ENCODE measurements around the gene ZNF836.
"Not testable (repeated sequence)": the region's sequence is repeated elsewhere in the genome, so short reads cannot be mapped to it uniquely, and the experiment has no call there.

Gene ZNF836

DNA sequence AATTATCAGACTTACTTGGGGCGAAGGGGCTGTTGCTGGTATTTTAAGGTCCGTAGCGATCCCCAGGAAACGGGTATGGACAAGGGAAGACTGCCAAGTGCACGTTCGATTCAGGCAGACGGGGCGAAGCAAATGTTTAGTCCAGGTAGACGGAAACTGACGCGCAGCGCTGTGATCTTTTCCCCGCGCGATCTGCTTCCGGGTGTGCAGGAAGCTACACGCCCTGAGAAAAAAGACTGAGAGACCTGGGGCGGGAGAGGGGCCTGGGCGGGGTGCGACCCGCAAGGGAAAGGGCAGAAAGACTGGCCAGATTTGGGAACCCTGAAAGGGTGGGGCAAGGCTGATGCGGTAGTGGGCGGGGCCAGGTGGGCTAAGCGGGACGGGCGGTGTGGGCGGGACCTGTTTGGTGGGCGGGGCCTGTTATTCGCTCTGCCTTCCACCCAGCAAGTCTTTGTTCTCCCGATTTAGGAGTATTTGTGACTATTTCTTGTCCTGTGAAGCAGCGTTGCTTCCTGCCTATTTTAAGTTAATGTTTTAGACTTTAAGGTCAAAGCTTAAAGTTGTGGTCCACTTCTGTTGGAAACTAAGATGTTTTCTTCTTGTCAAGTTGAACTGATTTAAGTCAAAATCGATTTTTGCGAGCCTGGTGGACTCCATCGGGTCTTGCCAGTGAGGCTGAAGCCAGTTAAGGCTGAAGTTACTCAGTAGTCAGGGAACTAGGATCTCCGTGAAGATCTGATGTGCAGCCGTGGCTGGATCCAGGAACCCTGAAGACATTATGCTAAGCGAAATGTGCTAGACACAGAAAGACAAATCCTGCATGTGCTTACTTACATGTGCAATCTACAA lies at the start of gene ZNF836:
Gene ZNF836 (minus strand): TSS at position 301 of the 849 bp plus-strand sequence. CDS start 3,549 bp downstream, outside the sequence.
- in situ Hi-C loops (cut with MboI; ENCODE audit: low sequenced_read_pairs) = no loop called here

DNA sequence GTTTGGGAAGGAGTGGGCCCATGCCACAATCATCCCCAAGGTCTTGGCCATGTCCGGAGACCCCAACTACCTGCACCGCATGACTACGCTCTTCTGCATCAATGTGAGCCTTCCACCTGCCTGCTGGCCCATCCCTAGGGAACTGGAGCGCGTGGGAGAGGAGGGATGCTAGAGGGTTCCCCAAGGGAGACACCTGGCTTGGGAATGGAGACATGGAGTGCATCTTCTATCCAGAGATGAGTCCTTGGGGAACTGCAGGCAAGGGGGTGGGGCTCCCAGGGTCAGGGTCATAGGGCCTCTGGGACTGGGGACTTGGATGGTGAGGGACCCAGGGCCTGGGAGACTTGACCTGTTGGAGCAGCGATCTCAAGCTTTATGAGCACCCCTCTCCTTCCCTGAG lies 49.6 kb upstream of the ZNF836 start:
- in situ Hi-C loops (cut with MboI; ENCODE audit: low sequenced_read_pairs) = no loop called here

DNA sequence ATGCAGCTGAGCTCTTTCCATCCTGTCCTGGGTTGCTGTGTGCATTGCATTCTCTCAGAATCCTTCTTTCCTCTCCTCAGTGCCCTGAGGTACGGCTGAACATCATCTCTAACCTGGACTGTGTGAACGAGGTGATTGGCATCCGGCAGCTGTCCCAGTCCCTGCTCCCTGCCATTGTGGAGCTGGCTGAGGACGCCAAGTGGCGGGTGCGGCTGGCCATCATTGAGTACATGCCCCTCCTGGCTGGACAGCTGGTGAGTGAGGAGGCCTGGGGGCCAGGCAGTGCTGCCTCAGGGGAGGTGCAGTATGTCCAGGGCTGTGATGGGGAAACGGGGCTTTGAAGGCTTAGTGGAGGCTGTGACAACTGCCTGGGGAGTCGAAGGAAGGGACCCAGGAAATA lies 48.2 kb upstream of the ZNF836 start:
- in situ Hi-C loops (cut with MboI; ENCODE audit: low sequenced_read_pairs) = no loop called here

DNA sequence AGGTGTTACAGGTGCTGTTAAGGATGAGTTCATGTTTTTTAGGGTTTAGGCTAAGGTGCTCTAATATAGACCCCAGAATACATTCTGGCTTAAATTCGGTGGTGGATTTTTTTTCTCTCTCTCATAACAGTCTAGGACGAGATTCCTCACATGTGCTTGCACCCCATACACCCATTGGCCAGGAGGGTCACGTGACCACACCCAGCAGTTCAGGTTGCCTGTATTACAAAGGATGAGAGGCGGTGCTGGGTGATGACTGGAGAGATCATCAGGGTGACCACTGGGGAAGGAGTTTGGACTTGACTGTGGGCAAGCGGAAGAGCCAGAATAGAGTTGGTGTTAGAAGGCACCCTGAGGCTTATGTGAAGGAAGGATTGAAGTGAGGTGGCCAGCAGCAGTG lies 46.2 kb upstream of the ZNF836 start:
- in situ Hi-C loops (cut with MboI; ENCODE audit: low sequenced_read_pairs) = no loop called here

DNA sequence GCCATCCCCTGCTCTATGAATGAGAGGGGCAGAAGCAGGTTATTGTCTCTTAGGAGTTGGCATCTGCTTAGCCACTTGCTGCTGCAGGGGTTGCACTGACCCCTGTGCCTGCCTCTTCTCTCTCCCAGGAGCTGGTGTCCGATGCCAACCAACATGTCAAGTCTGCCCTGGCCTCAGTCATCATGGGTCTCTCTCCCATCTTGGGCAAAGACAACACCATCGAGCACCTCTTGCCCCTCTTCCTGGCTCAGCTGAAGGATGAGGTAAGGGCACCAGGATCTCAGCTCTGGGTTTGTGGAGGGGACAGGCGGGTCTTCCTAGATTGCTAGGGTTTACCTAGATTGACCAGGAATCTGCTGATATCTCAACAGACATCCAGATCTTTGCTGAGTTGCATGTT lies 45.0 kb upstream of the ZNF836 start:
- in situ Hi-C loops (cut with MboI; ENCODE audit: low sequenced_read_pairs) = no loop called here

DNA sequence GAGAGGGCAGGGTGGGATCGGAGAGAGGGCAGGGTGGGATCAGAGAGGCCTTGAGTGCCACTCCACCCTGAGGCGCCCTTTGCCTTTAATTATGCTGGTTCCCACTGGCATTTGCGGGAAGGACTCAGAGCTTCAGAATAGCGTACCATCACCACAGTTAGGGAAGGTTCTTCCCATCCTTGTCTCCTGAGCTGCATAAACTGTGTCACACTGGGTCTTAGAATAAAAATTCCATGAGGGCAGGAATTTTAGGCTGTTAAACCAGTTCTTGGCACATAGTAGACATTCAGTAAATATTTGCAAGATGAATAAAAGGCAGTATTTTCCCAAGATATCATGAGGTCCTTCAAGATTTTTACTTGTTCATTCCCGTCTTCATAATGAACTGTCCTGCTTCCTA lies 42.8 kb upstream of the ZNF836 start:
- in situ Hi-C loops (cut with MboI; ENCODE audit: low sequenced_read_pairs) = no loop called here

DNA sequence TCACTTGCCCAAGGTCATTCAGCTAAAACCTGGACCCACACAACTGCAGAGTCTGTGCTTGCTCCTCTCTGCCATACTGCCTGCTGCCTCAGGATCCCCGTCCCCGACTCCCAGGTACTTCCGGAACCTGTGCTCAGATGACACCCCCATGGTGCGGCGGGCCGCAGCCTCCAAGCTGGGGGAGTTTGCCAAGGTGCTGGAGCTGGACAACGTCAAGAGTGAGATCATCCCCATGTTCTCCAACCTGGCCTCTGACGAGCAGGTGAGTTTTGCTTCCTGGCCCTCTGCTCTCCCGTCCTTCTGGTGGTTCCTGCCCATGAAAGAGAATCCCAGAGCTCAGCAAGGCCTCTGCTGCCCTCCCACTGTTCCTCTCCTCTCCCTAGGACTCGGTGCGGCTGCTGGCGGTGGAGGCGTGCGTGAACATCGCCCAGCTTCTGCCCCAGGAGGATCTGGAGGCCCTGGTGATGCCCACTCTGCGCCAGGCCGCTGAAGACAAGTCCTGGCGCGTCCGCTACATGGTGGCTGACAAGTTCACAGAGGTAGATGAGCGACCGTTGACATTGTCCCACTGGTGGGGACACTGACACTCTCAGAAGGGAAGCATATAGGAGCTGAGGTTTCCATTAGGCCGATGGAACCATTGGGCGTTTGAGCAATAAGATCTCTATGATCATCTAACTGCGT lies 41.3 kb upstream of the ZNF836 start:
- in situ Hi-C loops (cut with MboI; ENCODE audit: low sequenced_read_pairs) = no loop called here

DNA sequence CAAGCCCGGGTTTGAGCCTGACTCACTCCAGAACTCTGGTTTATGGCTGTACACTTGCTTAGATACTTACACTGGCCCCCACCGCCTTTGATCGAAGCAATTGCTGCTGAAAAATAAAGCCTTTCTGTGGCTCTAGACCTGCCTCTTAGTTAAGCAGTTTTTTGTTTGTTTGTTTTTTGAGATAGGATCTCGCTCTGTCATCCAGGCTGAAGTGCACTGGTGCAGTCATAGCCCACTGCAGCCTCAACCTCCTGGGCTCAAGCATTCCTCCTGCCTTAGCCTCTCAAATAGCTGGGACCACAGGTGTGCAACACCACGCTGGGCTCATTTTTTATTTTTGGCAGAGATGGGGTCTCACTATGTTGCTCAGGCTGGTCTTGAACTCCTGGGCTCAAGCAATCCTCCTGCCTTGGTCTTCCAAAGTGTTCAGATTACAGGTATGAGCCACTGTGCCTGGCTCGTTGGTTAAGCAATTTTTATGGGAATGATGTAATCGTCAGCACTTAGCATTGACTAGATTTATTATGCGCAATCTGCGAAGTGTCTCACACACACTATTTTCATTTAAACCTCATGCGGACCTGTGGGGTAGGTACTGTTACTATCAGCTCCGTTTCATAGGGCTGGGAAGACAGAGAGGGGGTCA lies 40.6 kb upstream of the ZNF836 start:
- in situ Hi-C loops (cut with MboI; ENCODE audit: low sequenced_read_pairs) = no loop called here

DNA sequence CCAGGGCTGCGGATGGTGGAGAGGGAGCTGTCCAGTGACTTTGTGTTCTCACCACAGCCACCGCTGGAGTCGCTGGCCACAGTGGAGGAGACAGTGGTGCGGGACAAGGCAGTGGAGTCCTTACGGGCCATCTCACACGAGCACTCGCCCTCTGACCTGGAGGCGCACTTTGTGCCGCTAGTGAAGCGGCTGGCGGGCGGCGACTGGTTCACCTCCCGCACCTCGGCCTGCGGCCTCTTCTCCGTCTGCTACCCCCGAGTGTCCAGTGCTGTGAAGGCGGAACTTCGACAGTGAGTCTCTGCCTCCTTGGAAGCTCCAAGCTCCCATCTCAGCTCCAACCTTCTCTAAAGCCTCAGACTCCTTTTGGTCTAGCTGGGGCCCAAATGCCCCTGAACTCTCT lies 39.8 kb upstream of the ZNF836 start:
- in situ Hi-C loops (cut with MboI; ENCODE audit: low sequenced_read_pairs) = no loop called here

DNA sequence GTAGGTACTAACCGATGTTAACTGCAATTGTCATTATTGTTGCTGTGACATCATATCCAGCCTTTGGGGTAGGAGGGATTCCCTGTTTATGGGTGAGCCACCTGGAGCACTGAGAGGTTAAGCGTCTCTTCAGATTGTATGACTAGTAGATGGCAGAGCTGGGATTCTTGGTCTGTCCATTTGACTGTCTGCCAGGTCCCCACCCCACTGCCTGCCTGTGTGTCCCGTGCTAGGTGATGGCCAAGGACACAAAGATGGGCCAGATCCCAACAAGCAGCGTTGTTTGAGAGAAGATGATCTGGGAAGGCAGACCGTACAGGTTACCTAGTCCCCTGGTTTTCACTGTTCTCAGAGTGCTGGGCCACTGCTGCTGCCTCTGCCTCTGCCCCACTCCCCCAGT lies 35.1 kb upstream of the ZNF836 start:
- in situ Hi-C loops (cut with MboI; ENCODE audit: low sequenced_read_pairs) = no loop called here

DNA sequence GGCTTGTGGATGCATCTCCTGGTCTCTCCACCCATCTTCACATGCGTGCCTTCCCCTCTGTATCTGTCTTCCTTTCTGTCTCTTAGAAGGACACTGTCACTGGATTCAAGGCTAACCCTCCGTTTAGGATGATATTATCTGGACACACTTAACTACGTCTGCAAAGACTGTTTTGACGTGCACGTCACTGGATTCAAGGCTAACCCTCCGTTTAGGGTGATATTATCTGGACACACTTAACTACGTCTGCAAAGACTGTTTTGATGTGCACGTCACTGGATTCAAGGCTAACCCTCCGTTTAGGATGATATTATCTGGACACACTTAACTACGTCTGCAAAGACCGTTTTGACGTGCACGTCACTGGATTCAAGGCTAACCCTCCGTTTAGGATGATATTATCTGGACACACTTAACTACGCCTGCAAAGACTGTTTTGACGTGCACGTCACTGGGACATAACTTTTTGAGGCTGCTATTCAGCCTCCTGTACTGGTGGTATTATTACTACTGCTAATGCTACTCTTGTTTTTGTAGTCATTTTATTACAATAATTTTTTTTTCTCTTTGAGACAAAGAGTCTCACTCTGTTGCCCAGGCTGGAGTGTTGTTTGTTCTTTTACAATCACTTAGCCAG lies 29.5 kb upstream of the ZNF836 start:
- in situ Hi-C loops (cut with MboI; ENCODE audit: low sequenced_read_pairs) = not testable (repeated sequence)

DNA sequence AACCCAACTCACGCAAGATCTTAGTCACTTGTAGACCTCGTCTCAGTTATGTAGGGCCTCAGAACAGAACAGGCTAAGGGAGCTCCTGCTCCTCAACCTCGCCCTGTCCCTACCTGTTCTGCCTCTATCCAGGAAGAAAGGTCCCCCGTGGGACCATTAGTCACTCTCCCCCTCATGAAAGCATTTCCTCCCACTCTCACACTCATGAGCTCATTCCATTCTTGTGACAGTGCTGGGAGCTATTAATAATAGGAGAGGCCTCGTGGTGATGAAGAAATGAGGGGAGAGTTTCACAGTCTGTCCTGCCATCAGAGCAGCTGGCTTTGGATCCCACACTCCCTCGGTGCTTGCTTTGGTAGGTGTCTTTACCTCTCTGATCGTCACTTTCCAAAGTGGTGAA lies 28.6 kb upstream of the ZNF836 start:
- in situ Hi-C loops (cut with MboI; ENCODE audit: low sequenced_read_pairs) = no loop called here

DNA sequence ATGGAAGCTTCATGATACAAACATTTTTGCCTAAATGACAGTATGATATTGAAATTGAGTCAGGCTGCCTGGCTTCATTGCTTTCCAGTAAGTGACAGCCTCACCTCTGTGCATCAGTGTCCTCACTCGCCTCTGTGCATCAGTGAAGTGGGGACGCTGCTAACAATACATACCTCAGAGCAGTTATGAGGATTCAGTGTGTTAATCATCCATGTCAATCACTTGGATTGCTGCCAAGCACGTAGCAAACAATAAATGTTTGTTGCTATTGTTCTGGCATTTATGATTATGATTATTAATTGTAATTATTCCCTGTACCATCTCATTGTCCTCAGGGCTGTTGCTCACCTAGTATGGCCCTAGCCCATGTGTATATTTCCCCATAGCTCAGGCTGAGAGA lies 27.3 kb upstream of the ZNF836 start:
- in situ Hi-C loops (cut with MboI; ENCODE audit: low sequenced_read_pairs) = no loop called here

DNA sequence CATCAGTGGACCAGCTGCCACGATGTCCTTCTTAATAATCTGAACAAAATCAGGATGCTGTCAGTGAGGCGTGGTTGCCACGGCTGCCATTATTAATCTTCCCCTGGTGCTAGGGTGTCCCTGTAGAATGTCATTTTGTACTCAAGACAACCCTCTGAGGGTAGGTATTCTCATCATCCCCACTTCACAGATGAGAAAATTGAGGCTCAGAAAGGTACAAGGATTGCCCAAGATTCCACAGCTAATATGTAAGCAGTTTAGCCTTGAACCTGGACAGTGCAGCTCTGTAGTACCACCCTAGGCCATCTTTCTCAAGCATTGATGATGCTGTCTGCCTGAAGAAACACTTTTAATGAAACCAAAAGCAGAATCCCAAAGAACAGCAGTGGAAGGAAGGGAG lies 26.5 kb upstream of the ZNF836 start:
- in situ Hi-C loops (cut with MboI; ENCODE audit: low sequenced_read_pairs) = no loop called here

DNA sequence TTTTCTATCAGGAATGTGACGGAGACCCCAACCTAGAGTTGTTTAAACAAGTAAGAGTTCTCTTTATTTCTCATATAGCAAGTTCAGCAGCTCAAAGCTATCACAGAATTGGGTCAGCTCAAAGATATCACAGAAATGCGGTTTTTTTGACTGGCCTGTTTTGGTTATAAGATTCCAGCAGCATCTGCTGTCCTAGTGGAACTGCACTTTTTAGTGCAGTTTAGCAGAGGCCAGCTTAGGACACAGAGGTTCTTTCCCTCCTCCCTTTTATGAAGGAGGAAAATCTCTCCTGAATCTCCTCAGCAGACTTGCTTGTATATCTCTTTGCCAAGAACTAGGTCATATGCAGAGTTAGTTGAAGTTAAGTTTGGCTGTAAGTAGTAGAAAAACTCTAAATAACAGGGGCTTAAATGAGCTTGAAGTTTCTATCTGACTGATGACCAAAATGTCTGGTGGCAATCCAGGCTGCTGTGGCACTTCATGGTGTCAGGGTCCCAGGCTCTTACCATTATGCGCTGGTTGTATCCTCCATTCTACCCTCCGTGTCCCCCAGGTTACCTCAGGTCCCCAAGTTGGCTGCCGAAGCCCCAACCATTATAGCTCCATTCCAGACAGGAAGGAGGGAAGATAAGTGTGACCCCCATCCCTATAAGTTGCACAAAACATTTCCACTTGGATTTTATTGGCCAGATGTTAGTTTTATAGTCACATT lies 25.0 kb upstream of the ZNF836 start:
- in situ Hi-C loops (cut with MboI; ENCODE audit: low sequenced_read_pairs) = no loop called here

DNA sequence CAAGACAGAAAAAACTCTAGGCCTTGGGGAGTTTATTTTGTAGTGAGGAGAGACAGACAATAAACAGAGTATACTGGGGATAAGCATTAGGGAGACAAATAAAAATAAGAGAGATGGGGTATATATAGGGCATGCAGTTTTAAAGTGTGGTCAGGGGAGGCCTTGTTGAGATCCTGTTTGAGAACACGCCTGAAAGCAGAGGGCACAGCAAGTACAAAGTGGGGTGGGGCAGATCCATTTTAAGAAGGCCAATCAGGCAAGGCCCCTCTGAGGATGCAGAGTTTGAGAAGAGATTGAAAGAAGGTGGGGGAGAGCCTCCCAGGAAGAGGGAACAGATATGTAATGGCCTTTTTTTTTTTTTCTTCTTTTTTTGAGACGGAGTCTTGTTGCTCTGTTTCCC lies 20.5 kb upstream of the ZNF836 start:
- in situ Hi-C loops (cut with MboI; ENCODE audit: low sequenced_read_pairs) = no loop called here

DNA sequence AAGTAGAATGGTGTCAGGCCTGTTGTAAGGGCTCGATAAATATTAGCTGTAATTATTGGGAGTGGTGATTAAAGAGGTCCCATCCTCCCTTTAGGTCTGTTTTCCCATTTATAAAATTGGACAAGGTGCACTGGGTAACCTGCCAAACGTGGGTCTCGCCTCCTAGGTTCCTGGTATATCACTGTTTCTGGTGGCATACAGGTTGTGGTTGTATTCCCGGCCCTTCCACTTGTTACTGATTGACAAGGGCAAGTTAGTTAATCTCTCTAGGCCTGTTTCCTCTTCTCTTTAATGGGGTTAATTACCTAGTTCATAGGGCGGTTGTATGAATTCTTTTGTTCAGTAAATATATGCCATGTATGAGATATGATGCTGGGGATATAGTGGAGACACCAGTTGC lies 20.0 kb upstream of the ZNF836 start:
- in situ Hi-C loops (cut with MboI; ENCODE audit: low sequenced_read_pairs) = no loop called here

DNA sequence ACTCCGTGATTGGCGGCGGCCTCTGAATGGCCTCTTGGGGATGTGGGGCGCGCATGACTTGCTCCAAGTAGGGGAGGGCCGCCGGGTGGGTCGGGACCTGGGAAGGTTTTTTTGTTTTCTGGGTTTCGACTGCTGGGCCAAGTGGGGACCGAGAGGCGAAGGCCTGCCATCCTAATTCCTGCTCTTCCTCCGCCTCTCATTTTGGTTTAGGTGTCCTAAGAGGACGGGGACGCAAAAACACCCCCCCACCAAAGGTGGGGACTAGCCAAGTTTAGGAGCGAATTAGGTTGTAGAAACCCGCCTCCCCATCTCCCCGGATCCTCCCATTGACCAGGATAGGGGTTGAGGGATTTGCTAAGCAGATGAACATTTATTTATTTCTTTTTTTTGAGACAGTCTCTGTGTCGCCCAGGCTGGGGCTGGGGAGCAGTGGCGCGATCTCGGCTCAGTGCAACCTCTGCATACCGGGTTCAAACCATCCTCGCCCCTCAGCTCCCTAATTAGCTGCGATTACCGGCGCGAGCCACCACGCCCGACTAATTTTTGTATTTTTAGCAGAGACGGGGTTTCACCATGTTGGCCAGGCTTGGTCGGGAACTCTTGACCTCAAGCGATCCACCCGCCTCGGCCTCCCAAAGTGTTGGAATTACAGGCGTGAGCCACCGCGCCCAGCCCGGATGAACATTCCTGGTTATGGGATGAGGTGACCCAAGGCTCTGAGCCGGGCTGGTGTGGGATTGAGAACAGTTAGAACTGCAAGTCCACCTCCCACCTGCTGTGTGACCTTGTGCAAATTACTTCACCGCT lies 19.3 kb upstream of the ZNF836 start:
- in situ Hi-C loops (cut with MboI; ENCODE audit: low sequenced_read_pairs) = no loop called here

DNA sequence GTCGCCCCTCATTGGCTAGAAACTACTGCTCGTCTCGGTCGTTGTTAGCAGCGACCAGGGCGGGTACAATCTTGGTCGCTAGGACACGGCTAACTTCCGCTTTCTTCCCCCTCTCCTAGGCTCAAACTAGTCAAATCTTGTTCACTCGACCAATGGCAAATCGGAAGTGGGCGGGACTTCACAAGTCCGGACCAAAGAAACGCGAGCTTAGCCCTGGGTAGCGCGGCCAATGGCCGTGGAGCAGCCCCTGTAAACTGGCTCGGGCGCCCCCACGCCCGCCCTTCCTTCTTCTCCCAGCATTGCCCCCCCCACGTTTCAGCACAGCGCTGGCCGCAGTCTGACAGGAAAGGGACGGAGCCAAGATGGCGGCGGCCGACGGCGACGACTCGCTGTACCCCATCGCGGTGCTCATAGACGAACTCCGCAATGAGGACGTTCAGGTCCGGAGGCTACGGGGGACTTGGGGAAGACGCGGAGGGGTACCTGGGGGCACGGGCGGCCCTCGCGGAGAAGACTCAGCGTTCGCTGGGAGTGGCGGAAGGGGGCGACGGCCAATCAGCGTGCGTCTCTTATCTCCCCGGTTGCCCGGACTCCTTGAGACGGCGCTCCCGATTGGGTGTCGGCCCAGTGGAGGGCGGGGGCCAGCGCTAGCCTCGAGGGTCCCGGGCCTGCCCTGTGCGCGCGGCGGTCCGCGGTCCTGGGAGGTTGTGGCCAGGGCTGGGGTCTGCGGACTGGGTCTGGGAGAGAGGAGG lies 18.5 kb upstream of the ZNF836 start, which contains the start of gene PPP2R1A:
Gene PPP2R1A (plus strand): TSS at position 318 of the 752 bp plus-strand sequence. CDS start 45 bp downstream, at position 363.
- in situ Hi-C loops (cut with MboI; ENCODE audit: low sequenced_read_pairs) = no loop called here

Measured in HL-60/S4 treated with phorbol 12-myristate 13-acetate at 8.2 ng/mL for 4 days and 3 days (cell line).